Fibroblast of the aortic adventitia (primary cell): ENCODE results near the gene NSD1. TPM values are rescaled to one million over a fixed set of nuclear protein-coding genes. Genes with fewer than 3 reads are reported as not detected.
"Not testable (repeated sequence)": the region's sequence is repeated elsewhere in the genome, so short reads cannot be mapped to it uniquely, and the experiment has no call there.

Experiments
- DNase-seq: peaks from one replicate; pipeline ENCODE4 v3.0.0-alpha.2; 2010; ENCODE audit warnings: low read depth
- H3K4me3 ChIP-seq: 2 replicates; pipeline ENCODE4 v1.5.1; 2011; ENCODE audit warnings: low read depth, mild to moderate bottlenecking, control low read depth, low read length, moderate library complexity
- total RNA-seq: library from RNA; depleted of rRNA; stranded (reverse); fragments of >200 nt; gene quantifications from 2 replicates; pipeline ENCODE4 v1.2.3, GENCODE V29; 2012; ENCODE audit warnings: low replicate concordance
- TF ChIP-seq, protein P1 (sequence below): IDR thresholded peaks from 2 replicates; pipeline ENCODE4 v1.5.1; 2011; ENCODE audit warnings: mild to moderate bottlenecking, low read length, control low read depth, inconsistent platforms; ENCODE audit not compliant: insufficient read depth

The NSD1 gene
- total RNA-seq, 1 donor: 50.3 TPM

- DNase-seq: no peak
- H3K4me3 ChIP-seq: no peak overlapping the region
- TF ChIP-seq, protein P1, sequence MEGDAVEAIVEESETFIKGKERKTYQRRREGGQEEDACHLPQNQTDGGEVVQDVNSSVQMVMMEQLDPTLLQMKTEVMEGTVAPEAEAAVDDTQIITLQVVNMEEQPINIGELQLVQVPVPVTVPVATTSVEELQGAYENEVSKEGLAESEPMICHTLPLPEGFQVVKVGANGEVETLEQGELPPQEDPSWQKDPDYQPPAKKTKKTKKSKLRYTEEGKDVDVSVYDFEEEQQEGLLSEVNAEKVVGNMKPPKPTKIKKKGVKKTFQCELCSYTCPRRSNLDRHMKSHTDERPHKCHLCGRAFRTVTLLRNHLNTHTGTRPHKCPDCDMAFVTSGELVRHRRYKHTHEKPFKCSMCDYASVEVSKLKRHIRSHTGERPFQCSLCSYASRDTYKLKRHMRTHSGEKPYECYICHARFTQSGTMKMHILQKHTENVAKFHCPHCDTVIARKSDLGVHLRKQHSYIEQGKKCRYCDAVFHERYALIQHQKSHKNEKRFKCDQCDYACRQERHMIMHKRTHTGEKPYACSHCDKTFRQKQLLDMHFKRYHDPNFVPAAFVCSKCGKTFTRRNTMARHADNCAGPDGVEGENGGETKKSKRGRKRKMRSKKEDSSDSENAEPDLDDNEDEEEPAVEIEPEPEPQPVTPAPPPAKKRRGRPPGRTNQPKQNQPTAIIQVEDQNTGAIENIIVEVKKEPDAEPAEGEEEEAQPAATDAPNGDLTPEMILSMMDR: no peak
Measured at GRCh38 chr5:177163500-177163899, 29.9 kb downstream of the NSD1 start.

DNA sequence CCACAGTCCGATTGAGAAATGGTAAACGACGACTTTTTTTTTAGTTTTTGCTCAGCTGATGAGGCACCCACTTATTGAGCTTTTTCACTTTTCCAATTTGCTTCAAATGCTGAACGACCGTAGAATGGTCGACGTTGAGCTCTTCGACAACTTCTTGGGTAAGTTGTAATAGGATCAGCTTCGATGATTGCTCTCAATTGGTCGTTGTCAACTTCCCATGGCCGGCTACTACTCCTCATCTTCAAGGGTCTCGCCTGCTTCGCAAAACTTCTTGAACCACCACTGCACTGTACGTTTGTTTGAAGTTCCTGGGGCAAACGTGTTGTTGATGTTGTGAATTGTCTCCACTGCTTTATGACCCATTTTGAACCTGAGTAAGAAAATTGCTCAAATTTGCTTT is 35.7 kb downstream of the NSD1 start:
- DNase-seq: no peak
- H3K4me3 ChIP-seq: no peak overlapping the region
- TF ChIP-seq, protein P1: no peak

- TF ChIP-seq, protein P1: no peak
- DNase-seq: no peak
Measured at GRCh38 chr5:177171961-177172360, 38.4 kb downstream of the NSD1 start.

GRCh38 chr5:177175336-177175735 is 41.8 kb downstream of the NSD1 start:
- TF ChIP-seq, protein P1: no peak
- no peak for DNase-seq
- H3K4me3 ChIP-seq: no peak overlapping the region

More at GRCh38 chr5:177171961-177172360, 38.4 kb downstream of the NSD1 start:
- H3K4me3 ChIP-seq: no peak overlapping the region

DNA sequence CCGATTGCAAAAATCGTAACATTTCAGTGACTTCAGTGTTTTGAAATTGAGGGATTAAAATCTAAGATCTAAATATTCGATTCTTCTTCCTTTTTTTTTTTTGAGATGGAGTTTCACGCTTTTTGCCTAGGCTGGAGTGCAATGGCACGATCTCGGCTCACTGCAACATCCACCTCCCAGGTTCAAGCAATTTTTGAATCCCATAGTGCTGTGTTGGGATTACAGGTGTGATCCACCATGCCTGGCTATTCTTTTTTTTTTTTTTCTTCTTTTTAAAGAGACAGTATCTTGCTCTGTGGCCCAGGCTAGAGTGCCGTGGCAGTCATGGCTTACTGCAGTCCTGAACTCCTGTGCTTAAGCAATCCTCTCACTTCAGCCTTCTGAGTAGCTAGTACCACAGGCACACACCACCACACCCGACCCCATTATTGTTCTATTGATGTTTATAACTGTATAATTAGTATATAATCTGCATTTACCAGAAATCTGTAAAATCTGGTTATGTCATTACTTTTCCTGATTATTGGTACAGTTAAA is 42.7 kb downstream of the NSD1 start:
- no peak overlapping the region for H3K4me3 ChIP-seq
- TF ChIP-seq, protein P1: no peak
- no peak for DNase-seq

GRCh38 chr5:177177847-177178437 is 44.4 kb downstream of the NSD1 start:
- not testable (repeated sequence) for H3K4me3 ChIP-seq, DNase-seq

DNA sequence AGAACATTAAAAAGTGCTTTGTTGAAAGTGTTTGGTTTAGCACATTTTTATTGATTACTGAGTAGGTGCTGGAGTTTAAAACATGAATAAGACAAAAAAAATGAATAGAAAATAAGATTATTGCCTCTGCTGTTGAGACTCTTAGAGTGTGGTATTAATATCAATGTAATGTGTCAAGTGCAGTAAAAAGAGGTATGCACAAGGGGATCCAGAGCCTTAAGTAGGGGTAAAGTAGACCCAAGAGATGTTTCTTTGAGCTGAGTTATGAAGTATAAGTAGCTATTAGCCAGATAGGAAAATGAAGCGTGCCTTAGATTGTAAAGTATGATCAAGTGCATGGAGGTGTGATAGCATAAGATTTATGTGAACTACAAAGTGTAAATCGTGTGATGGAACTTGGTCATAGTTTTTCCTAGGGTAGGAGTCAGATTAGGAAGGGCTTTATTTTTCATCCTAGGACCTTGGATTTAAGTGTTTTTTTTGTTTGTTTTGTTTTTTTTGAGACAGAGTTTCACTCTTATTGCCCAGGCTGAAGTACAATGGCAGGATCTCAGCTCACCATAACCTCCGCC is 45.2 kb downstream of the NSD1 start:
- no peak for DNase-seq
- H3K4me3 ChIP-seq: no peak overlapping the region
- TF ChIP-seq, protein P1: no peak
